Peyer's patch (tissue), 4 donors: ENCODE measurements around the gene F11R.

Experiments
- POLR2A ChIP-seq, 2 donors: fragments of 450-650 bp; IDR thresholded peaks; one replicate each; pipeline ENCODE4 v1.5.1; 2017; ENCODE audit warnings: antibody characterized with exemption in 2 of 2, mild to moderate bottlenecking in 2 of 2, moderate library complexity in 2 of 2
- TF ChIP-seq, protein P1 (sequence below), 6 experiments: fragments of 450-650 bp in 4 of 6; fragments of 200-600 bp in 2 of 6; sonication (generic) in 1 of 6; IDR thresholded peaks; one replicate each; pipeline ENCODE4 v1.5.1; 2017 to 2019; ENCODE audit warnings: antibody characterized with exemption in 6 of 6, mild to moderate bottlenecking in 3 of 6, moderate library complexity in 1 of 6

DNA sequence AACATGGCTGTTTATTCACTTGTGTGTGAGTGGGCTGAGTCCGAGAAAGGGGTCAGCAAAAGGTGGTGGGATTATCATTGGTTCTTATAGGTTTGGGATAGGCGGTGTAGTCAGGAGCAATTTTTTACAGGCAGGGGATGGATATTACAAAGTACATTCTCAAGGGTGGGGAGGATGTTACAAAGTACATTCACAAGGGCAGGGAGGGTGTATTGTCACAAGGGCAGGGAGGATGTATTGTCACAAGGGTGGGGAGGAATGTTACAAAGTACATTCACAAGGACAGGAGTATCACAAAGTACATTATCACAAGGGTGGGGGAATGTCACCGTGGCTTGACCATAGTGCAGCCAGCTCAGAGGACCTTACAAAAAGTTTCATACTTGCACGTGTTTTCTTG is 35.2 kb downstream of the F11R start:
- TF ChIP-seq POLR2A (IDR thresholded peaks at IDR 0.05): no peak
- TF ChIP-seq, protein P1, sequence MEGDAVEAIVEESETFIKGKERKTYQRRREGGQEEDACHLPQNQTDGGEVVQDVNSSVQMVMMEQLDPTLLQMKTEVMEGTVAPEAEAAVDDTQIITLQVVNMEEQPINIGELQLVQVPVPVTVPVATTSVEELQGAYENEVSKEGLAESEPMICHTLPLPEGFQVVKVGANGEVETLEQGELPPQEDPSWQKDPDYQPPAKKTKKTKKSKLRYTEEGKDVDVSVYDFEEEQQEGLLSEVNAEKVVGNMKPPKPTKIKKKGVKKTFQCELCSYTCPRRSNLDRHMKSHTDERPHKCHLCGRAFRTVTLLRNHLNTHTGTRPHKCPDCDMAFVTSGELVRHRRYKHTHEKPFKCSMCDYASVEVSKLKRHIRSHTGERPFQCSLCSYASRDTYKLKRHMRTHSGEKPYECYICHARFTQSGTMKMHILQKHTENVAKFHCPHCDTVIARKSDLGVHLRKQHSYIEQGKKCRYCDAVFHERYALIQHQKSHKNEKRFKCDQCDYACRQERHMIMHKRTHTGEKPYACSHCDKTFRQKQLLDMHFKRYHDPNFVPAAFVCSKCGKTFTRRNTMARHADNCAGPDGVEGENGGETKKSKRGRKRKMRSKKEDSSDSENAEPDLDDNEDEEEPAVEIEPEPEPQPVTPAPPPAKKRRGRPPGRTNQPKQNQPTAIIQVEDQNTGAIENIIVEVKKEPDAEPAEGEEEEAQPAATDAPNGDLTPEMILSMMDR (IDR thresholded peaks at IDR 0.05): no peak
